ENCODE data around the gene DMRT1.

The DMRT1 gene

DNA sequence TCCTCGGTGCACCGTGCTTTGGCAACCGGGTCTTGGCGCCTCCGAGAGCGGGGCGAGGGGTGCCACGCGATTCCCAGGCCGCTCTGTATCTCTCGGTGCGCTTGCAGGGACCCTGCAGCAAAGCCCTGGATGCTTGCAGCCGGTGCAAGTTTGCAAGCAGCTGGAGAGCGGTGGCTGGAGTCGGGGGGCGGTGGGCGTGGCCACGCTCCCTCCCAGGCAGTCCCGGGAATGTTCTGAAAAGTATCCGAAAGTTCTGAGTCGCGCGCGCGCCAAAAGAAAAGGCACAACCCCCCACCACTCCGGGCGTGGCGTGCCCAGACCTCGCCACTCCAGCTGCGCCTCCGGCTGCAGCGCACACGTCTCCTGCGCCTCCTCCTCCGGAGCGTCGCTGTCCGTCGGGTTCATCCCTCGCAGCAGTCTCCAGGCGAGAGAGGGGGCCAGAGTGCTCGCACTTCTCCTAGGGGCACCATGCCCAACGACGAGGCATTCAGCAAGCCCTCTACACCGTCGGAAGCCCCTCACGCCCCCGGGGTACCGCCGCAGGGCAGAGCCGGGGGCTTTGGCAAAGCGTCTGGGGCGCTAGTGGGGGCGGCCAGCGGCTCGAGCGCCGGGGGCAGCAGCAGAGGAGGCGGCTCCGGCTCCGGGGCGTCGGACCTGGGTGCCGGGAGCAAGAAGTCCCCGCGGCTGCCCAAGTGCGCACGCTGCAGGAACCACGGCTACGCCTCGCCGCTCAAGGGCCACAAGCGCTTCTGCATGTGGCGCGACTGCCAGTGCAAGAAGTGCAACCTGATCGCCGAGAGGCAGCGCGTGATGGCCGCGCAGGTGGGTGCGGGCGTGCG is at the start of gene DMRT1:
TSS of gene DMRT1 (plus strand) at position 327 of the 839 bp plus-strand sequence. CDS start at position 469, 142 bp downstream.
- no peak for DNase-seq

DNA sequence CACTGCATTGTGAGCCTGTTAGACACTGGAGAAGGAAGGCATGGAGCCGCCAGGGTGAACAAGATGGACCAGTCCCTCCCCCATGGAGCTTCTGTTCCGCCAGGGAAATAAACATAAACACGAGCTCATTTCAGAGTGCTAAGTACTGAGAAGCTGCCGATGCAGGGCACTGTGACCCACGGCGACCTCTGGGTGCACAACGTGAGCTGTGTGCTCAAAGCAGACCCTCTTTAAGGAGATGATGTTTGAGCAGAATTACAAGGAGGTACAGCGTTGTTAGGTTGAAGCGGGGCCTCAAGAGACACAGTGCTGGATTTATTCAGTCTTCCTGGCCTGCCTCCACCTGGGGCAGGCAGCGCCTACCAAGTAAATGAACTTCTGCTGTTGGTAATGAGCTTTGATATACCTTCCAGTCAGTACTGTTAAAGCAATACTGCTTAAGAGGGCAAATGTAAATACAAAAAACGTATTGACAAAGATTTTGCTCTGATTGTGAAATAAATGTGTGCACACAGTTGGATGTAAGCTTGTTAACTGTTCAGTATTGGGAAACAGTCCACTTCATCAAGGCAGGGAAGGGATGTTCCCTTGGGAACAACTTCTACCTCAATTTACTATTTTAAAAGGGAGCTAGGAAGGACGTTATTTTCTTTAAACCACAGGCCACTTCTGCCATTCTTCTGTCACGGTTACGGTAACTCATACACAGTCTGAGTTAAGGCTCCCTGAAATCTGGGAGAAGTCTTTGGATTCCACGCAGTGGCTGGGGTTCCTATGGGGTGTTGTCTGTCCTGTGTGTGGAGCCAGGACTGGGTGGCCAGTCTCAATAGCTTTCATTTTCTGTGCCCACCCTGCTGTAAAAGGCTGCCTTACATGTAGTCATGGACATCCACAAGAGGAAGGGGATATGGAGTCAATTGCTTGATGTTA is 48.9 kb upstream of the DMRT1 start:
- no peak for DNase-seq

DNA sequence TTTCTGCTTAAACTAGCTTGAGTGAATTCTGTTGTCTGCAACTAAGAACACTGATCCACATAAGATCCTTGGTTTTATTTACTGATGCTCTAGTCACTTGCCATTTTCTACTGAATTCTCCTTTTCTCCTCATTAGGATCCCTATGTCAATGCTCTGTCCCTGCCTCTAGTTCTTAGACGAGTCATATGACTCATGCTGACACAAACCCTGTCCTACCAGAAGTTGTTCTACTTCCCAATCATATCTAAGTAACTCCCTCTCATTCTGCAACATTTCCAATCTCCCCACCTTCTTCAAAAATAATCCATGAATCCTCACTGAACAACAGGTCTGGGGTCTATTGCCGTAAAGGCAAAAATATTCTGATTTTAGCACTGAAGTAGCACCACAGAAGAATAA is 47.1 kb upstream of the DMRT1 start:
- no peak for DNase-seq

DNA sequence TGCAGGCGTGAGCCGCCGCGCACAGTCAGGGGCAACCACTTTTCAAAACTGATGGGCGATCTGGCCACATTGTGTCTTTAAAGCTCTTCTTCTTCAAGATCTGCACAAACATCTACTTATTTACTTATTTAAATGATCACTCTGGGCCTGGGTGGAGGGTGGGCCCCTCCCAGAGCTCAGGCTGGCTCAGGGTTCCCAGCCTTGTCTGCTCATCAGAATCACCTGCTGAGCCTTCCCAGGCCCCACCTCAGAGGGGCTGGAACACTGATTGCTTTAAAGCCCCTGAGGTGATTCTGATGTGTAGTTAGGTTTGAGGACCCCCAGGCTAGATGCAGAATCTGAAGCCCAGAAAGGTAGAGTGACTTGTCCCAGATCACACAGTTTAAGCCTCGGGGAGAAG is 45.6 kb upstream of the DMRT1 start:
- DNase-seq, result no peak

DNA sequence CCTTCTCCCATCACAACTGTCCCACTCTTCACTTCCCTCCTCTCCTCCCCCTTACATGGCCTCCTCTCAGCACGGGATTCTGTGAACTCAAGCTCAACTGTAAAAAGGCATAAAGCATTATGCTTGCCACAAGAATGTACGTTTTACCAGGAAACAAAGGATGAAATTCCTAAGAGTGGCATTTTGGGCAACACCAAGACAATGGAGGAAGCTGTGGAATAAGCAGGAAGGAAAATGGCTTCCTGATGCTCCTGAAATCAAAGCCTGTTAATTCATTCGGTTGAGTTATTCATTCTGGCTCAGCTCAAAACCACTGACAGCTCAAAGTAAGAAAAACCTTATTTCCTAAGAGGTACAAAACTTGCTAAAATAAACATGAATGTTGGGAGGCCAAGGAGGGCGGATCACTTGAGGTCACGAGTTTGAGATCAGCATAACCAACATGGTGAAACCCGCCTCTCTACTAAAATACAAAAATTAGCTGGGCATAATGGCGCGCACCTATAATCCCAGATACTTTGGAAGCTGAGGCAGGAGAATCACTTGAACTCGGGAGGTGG is 40.8 kb upstream of the DMRT1 start:
- no peak for DNase-seq

DNA sequence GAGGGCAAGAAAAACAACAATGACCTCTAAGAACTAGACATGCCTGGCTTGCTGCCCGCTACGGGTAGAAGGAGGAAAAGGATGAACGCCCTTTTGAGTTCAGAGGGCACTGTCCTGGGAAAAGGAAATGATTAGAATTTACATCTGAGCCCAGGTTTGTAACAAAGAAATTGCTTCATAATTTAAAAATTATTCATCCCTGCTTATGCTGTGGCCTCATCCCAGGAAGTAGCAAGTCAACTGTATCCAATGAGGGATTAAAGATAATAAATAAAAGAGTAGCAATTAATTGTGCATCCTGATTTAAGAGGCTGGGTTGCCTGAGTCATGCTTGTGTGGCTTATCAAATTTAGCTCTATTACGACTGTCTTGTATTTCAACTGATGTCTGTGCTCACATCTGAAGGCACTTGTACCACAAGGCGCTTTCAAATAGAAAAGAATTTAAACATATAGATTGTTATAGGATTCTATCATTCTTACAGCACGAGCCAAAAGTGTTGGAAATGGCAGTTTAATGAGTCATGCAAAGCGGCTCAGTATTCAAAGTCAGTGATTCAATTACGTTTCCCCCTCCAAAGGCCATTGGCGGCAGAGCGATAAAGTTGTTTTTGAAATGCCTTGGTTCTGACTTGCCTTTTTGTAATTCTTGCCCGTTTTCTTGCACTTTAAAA is 40.0 kb upstream of the DMRT1 start:
- no peak for DNase-seq

DNA sequence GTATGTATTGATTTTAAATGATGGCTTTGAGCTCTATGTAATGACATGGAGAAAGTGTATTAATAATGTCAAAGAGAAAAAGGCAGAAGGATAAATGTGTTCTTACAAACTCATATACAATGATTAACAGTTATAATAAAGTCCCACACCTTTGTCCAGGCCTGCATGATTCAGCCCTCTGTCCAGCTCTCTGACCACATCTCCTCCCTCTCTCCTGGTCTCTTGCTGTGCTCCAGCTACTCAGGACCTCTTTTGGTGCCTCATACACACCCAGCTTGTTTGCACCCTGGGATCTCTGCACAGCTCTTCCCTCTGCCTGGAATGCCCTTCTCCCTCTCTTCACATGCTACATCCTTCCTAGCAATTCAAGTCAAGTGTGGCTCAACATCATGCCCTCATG is 37.5 kb upstream of the DMRT1 start:
- DNase-seq, result no peak

DNA sequence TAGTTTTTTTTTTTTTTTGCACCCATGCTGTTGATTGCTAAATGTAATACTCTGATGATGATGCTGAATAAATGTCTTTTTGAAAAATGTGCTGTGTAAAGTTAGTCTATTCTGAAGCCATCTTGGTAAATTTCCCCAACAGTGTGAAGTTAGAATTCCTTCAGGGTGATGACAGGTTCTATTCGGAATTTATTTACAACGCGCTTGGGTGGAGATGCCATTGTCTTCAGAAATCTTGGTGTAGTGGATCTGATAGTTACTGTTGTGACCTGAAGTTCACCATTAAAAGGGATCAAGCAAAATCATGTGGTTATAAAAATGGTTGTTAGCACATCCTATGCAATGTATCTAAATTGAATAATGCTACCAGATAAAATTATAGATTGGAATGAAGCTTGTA is 36.3 kb upstream of the DMRT1 start:
- DNase-seq, result no peak

DNA sequence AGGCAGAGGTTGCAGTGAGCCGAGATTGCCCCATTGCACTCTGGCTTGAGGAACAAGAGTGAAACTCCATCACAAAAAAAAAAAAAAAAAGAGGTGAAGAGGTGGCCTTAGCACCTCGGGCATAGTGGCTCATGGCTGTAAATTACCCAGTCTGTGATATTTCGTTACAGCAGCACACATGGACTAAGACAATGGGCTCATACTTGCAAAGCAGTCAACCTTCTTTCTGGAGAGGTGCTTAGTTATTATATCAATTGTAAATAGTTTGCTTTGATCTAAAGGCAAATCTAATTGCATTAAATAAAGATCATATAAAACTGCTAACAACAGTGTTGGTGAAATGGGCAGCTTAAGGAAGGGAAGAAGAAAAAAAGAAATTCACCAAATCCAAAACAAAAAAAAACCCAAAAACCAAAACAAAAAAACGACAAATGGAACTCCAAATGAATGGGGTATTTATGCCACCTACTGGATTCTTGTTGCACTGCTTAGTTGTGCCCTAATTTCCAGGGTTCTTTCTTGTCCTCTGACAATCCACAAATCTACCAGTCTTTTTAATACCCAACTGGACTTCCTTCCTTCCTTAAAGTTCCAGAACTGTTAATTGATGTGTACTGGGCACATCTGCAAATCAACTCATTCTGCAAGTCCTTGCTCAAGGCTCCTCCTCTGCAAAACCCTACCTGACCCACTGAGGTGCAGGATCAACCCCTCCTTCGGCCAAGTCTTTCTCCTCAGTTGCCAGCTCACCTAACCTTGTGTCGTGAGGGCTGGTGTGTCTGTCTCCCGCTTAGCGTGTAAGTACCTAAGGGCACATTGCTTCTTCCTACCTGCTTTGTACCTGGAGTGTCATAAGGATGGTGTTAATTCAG is 35.0 kb upstream of the DMRT1 start:
- DNase-seq, result peak; percentile 53

DNA sequence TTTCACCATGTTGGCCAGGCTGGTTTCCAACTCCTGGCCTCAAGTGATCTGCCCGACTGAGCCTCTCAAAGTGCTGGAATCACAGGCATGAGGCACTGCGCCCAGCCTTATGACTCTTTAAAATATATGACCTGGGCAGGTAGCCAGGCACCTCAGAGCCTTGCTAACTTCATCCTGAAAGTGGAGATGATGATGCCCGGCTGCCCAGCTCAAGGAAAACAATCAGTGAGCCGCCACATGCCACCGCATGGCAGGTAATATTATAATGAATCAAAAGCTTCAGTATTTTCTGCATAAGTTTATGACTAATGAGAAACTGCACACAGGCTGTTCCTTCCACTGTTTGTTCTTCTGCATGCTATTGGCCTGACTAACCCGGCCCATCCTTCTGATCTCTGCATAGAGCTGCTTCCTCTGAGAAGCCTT is 30.4 kb upstream of the DMRT1 start:
- DNase-seq, result no peak

DNA sequence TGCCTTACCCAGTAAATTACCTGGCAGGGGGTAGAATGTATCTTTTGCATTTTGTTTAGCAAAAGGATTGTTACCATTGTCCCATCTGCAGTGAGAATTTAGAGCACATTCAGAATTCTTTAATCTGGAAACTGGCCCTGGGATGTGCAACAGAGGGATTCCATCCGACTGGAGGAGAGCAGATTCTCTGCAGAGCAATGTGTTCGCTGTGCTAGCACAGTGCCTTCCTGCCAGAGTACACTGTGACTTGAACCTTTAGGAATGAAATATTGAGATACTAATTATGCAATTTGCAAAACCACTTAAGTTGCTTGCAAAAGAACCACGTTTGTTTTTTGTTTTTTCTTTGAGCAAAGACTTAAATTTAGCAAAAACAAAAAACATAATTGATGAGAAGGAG is 22.5 kb upstream of the DMRT1 start:
- DNase-seq, result no peak

DNA sequence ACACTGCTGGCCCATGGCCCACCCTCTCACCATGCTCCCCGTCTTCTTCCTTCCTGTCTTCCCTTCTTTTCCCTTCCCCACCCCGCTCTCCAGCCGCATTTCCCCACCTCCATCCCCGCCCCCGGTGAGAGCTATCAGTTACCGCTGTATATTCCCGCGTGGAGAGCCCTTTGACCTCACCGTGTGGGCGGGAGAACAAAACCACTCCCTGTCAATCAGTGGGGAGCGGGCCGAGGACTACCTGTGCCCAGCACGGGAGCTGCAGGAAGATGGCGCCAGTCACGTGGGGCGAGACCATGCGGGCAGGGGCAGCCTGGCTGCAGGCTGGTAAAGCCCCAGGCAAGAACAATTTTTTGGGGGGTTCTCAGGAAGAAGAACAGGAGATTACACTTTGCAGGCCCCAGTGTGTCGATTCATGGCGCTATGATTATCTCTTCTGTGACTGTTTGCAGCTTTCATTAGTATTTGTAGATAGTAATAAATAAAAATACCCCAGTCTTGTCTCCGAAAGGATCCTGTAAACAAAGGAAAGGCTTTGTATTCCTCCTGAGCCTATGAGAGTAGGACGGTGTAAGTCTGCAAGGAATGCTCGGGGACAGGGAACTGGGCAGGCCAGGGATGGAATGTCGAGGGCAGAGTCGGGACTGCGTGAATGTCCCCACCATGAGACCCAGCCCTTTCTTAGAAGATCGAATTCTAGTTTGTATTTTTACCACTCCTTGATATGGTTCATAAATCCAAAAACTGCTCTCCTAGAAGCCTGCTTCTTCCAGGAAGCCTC is 14.8 kb upstream of the DMRT1 start:
- no peak for DNase-seq

DNA sequence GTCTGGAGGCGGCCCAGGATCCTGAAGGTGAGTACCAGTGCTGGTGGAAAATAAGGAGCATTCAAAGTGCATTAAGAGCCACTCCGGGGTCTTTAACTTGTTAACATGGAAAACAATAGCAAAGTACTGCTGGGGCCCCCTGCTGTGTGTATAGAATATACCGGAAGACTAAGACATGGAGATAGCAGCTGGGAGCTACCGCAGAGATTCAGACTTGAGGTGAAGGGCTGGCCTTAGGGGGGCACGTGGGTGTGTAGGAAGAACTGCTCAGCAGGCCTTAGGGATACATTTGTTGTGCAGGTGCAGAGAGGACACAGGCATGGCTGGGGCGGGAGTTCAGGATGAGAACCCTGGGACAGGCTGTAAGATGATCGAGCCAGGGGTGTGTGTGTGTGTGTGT is 1.2 kb upstream of the DMRT1 start:
- DNase-seq, result no peak

DNA sequence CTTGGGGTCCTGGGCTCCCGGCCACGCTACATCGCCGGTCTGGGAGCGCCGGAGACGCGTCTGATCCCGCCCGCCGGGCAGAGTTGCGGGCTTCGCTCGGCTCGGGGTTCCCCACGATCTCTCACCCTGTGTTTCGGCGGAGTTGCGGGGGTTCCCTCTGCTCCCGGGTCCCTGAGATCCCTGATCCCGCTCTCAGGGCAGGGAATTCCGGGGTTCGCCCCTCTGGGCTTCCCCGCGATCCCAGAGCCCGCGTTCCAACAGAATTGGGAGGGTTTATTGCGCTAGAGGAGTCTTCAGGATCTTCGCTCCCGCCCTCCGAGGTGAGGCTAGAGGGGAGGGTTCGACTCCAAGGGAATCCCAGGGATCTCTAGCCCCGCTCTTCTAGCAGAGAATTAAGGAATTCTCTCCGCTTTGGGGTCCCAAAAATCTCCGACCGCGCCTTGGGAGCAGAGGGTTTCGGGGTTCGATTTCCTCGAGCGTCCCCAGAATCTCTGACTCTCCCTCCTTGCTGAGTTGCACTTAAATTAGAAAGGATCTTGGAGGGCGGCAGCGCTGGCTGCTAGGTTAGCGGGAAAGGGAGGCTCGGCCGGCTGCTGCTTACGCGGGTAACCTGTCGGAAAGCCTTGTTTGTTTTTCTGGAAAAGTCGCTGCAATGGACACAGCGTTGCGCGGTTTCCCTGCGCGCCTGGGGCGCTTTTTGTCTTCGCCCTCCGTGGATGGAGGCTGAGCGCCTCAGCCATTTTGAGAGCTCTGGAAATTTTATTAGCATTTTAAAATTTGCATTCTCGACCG is 1.3 kb downstream of the DMRT1 start:
- no peak for DNase-seq

DNA sequence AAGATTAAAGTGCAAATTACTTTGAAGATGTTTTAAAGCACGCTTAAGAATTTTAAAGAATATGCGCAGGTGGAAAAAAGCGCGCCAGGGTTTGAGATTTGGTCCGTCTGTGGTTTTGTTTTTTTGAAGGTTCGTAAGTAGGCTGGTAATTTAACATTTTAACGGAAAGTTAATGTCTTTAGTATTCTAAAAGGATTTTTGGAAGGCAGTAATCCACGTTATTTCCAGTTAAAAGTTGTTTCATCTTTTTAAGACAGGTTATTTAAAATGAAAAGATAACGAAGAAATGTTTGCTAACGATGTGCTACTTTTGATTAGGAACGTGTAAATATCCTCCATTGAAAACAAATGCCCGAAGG is 1.9 kb downstream of the DMRT1 start:
- DNase-seq, result no peak

DNA sequence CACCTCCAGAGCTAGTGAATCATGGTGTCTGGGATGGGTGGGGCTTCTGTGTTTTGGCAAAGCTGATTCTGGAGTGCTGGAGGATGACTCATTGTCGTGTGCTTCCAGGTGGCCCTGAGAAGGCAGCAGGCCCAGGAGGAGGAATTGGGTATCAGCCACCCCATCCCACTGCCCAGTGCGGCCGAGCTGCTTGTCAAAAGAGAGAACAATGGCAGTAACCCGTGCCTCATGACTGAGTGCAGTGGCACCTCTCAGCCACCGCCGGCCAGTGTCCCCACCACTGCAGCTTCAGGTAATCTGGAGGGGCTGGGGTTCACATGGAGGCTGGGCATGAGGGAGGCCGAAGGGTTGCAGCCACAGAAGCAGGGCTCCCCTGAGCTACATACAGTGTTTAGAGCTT is 5.4 kb downstream of the DMRT1 start:
- no peak for DNase-seq

DNA sequence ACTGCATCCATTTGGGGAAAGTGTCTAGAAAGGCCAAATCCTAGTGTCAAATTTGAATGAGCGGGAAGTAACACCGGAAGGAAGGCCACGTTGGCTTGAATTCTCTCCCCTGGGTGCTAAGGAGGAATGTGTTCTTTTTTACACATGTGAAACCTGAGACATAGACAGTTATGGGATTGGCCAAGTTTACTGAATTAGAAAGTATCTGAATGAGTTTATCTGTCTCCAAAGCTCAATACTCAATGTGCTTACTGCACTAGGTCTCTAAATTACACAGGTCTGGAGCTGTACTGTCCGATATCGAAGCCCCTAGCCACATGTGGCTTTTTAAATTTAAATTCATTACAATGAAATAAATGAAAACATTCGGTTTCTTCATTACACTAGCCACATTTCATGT is 6.0 kb downstream of the DMRT1 start:
- DNase-seq, result no peak

DNA sequence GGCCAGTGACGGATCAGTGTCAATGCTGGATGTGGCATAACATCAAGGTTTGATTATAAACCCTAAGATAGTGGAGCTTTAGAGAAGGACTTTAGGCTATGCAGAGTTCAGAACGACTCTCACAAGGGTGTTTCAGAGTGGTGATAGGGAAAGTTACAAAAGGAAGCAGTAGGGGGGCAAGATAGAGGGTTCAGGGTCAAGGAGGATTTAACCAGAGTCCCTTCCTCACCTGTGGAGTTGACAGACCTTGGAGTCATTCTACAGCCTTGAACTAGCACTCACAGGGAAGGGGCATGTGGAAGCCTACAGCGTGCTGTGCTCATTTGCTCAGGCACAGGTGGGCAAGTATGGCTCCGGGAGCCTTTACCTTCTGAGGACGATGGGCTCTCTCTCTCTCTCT is 7.9 kb downstream of the DMRT1 start:
- DNase-seq, result no peak

DNA sequence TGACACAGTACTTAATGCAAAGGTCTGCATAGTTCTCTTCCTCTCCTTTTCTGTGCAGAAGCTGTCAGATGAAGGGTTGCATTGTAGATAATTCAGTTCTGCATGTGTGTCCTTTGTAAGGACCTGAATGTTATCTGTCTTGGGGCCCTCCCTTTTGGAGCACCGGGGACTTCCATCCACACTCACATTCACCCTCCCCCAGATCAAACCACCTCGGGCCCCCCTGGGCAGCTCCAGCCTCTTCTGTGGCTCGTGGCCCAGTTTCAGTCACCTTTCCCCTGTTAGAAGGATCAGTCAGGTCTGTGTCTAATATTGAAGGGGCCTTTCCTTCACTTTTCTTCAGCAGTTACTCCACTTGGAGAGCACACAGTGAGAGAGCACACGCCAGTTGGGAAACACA is 11.0 kb downstream of the DMRT1 start:
- no peak for DNase-seq

DNA sequence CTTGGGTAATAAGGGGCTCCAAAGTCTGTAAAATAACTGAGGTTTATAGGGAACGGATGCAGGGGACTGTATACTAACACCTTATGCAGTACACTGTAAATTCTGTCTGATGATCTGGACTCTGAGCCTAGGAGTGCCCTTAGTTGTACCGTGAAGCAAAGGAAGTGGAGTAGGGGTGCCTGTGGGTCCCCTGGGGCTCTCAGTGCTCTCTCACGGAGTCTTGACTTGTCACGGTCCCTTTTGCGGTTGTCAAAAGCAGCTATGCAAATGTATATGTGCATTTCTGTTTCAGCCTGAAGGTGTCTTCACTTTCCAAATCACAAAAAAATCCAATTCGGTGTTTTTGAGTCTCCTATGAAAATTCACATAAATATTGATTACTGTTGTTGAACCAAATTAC is 17.8 kb downstream of the DMRT1 start:
- no peak for DNase-seq

DNA sequence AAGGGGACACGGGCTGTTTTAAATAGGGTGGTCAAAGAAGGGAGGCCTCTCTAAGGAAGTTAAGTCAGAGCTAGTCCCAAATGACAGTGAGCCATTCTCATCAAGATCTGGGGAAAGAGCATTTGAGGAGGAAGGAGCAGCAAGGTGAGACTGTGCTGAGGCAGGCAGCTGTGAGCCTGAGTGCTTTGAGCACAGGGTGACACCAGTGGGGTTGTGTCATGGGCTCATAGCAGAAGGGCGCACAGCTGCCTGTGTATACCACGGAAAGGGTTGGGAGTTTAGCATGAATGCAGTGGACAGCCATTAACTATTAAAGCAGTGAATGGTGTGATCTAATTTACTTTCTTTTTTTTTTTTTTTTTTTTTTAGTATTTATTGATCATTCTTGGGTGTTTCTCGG is 19.2 kb downstream of the DMRT1 start:
- DNase-seq, result no peak

Measured in NCI-H1694 treated with DMSO at 0.1 percent for 48 hours (cell line).